ENCODE measurements around the gene AQP5. TPM values are rescaled to one million over a fixed set of nuclear protein-coding genes. Genes with fewer than 3 reads are reported as not detected.

AQP5 gene
- total and polyA plus RNA-seq, 12 donors: 0.16 to 2.6 (median 0.52) TPM; not detected in 4

- no peaks in the 10 kb centered on the region for H3K36me3 ChIP-seq
- no peak overlapping the region for H3K4me3 ChIP-seq
- WGBS, 2 donors: 40 to 53% methylated on average over 17 of the region's 17 CpGs
- H3K4me1 ChIP-seq: peaks cover 0 to 20% (median 5%) of the 10 kb centered on the region in 9 donors
- TF ChIP-seq, protein P1, sequence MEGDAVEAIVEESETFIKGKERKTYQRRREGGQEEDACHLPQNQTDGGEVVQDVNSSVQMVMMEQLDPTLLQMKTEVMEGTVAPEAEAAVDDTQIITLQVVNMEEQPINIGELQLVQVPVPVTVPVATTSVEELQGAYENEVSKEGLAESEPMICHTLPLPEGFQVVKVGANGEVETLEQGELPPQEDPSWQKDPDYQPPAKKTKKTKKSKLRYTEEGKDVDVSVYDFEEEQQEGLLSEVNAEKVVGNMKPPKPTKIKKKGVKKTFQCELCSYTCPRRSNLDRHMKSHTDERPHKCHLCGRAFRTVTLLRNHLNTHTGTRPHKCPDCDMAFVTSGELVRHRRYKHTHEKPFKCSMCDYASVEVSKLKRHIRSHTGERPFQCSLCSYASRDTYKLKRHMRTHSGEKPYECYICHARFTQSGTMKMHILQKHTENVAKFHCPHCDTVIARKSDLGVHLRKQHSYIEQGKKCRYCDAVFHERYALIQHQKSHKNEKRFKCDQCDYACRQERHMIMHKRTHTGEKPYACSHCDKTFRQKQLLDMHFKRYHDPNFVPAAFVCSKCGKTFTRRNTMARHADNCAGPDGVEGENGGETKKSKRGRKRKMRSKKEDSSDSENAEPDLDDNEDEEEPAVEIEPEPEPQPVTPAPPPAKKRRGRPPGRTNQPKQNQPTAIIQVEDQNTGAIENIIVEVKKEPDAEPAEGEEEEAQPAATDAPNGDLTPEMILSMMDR (IDR thresholded peaks at IDR 0.05): no peak
- ATAC-seq (no peak), DNase-seq (no peak)
- H3K9me3 ChIP-seq: no peaks in the 10 kb centered on the region
- no peak overlapping the region for H3K27ac ChIP-seq
- intact Hi-C loops (cut with DNase I): loop anchor here in 1 of 10 donors (2.0 kb wide), 1 partner anchor 81 kb away; the partner anchor contains the start of gene ASIC1
- peaks cover 0 to 26% (median 9%) of the 10 kb centered on the region in 7 donors for H3K27me3 ChIP-seq
These were observed 13.7 kb downstream of the AQP5 start for GRCh38 chr12:49975318-49975761.

DNA sequence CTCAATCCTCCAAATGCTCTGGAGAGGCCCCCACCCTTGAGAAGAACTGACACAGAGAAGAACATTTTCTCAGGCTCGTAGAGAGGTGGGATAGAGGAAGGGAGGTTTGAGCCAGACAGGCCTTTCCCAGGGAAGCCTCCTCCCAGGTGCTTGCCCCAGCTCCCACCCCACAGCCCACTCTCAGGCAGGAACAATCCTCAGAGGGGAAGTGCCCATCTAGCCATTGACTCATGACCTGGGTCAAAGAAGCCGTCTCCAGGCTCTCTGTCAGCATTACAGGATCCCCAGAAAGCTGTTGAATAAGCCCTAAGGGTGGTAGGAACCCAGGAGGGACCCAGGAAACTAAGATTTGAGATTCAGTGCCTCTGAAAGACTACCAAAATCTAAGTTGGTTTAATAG lies 14.9 kb downstream of the AQP5 start:
- WGBS, 2 donors: 86 to 93% methylated on average over 2 of the region's 2 CpGs
- TF ChIP-seq, protein P1 (IDR thresholded peaks at IDR 0.05): no peak
- no peak overlapping the region for H3K4me3 ChIP-seq
- intact Hi-C loops (cut with DNase I): no loop called here
- H3K27me3 ChIP-seq: peaks cover 0 to 23% (median 9%) of the 10 kb centered on the region in 7 donors
- peaks cover 0 to 20% (median 5%) of the 10 kb centered on the region in 9 donors for H3K4me1 ChIP-seq
- DNase-seq (no peak), ATAC-seq (no peak)
- no peaks in the 10 kb centered on the region for H3K36me3 ChIP-seq
- no peaks in the 10 kb centered on the region for H3K9me3 ChIP-seq
- H3K27ac ChIP-seq: no peak overlapping the region

DNA sequence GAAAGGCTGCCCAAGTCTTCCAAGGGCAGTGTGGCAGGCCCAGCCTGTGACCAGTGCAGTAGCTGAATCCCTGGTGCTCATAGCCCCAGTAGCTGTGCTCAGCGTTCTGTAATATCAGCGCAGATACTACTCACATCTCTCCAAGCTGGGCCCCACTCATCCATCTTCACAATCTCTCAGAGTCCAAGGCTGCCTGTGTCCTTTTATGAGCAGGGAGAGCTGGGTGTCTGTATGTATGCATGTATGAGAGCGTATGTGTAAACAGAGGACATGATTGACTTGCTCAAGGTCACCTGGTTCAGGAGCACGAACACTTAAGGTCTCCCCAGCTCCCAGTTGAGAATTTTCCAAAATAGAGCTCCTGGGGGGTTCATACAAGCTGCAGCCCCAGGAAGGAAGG lies 16.5 kb downstream of the AQP5 start:
- ATAC-seq: no peak
- 87 to 88% methylated on average over 4 of the region's 4 CpGs for WGBS, 2 donors
- TF ChIP-seq, protein P1 (IDR thresholded peaks at IDR 0.05): no peak
- DNase-seq: no peak
- Histone ChIP-seq H3K9me3 (no peaks in the 10 kb centered on the region), H3K36me3 (no peaks in the 10 kb centered on the region), H3K27ac (no peak overlapping the region), H3K27me3 (peaks cover 0 to 23% (median 9%) of the 10 kb centered on the region in 7 donors), H3K4me3 (no peak overlapping the region), H3K4me1 (peaks cover 0 to 25% (median 5%) of the 10 kb centered on the region in 9 donors)
- intact Hi-C loops (cut with DNase I): no loop called here

DNA sequence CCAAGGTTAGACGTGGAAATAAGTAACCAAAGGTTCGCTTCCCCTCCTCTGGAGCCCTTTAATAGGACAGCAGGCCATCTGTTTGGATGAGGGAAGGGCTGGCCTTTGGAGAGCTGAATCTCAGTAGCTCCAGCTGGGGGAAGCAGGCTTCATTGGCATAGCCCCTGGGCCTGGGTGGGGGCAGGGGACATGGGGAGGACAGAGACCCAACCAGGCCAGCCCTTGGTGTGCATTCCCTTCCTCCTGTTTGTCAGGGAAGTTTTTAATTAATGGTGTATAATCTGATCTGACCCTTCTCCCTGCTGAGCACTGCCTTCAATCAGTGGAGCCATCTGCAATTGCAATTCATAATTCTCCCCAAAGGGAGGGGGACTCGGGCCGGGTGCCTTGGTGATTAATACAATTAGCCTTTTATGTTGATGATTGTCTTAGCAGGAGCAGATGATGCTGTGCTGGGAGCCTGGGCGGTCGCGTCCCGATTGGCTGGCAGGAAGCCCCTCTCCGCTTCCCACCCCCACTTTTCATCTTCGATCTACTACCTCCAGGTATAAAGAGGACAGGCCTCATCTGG lies 17.4 kb downstream of the AQP5 start:
- Histone ChIP-seq H3K27me3 (peaks cover 0 to 20% (median 4%) of the 10 kb centered on the region in 7 donors), H3K4me3 (no peak overlapping the region), H3K27ac (no peak overlapping the region), H3K36me3 (no peaks in the 10 kb centered on the region), H3K9me3 (no peaks in the 10 kb centered on the region), H3K4me1 (peaks cover 0 to 35% (median 13%) of the 10 kb centered on the region in 9 donors)
- no peak for ATAC-seq
- intact Hi-C loops (cut with DNase I): no loop called here
- 73 to 77% methylated on average over 10 of the region's 10 CpGs for WGBS, 2 donors
- DNase-seq: no peak
- TF ChIP-seq, protein P1 (IDR thresholded peaks at IDR 0.05): no peak

All from heart right ventricle (tissue), 16 donors.